Left ventricle myocardium inferior (tissue), 1 donor: ENCODE measurements around the gene ADPRS. TPM values are rescaled to one million over a fixed set of nuclear protein-coding genes. Genes with fewer than 3 reads are reported as not detected.
A peak's percentile ranks its signal among the peaks of the same experiment; 100 is the strongest.

Source experiments
- DNase-seq: peaks from one replicate; pipeline ENCODE4 v3.0.0-alpha.2; 2020
- H3K27ac ChIP-seq: fragments of 200-600 bp; replicated peaks from 2 replicates; pipeline ENCODE4 v1.8.0; 2021
- H3K27me3 ChIP-seq: fragments of 200-600 bp; 2 replicates; pipeline ENCODE4 v1.8.0; 2021; ENCODE audit warnings: low read depth
- H3K36me3 ChIP-seq: fragments of 200-600 bp; 2 replicates; pipeline ENCODE4 v1.8.0; 2021
- H3K4me1 ChIP-seq: fragments of 200-600 bp; 2 replicates; pipeline ENCODE4 v1.8.0; 2021
- H3K4me3 ChIP-seq: fragments of 200-600 bp; 2 replicates; pipeline ENCODE4 v1.8.0; 2021; ENCODE audit warnings: mild to moderate bottlenecking, moderate library complexity
- H3K9me3 ChIP-seq: fragments of 200-600 bp; replicated peaks from 2 replicates; pipeline ENCODE4 v1.8.0; 2021
- intact Hi-C: fragments of 100-400 bp; cut with micrococcal nuclease; formaldehyde crosslinking; loops from one replicate; pipeline ENCODE4 v1.11.0; 2022
- total RNA-seq: library from RNA; stranded (reverse); fragmentation: NEBNext Ultra II Directional; extraction: Animal tissue kit (Norgen Biotek cat#: 25700); gene quantifications from one replicate; pipeline ENCODE4 v1.2.1, GENCODE V29; 2021
- TF ChIP-seq, protein P1 (sequence below): fragments of 200-600 bp; IDR thresholded peaks from 2 replicates; pipeline ENCODE4 v1.8.0; 2021; ENCODE audit warnings: antibody characterized with exemption, mild to moderate bottlenecking, borderline replicate concordance
- donor health status: DM: no; HTN: yes; CAD: no; lungs with severe emphysema.

Gene ADPRS
- total RNA-seq, 1 donor from 2014 or later = 17.8 TPM

DNA sequence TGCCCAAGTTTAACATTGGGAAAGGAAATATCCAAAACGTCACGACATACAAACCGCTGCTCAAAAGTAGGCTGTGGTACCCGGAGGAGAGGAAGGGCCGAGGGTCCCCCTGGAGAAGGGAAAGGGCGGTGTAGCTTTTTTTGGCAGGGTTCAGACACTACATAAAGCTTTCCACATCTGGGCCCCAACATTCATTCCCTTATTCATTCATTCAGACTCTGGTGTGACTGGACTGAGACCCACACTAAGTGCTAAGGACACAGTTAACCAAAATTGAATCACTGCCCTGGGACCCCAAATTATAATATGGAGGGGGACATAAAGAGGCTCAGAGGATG lies 46.6 kb downstream of the ADPRS start:
- peaks cover 68% of the 10 kb centered on the region for H3K4me1 ChIP-seq
- intact Hi-C loops = no loop called here
- H3K4me3 ChIP-seq = no peak overlapping the region
- no peak for DNase-seq
- peak overlapping the region; percentile 72 for H3K27ac ChIP-seq
- H3K27me3 ChIP-seq = no peaks in the 10 kb centered on the region
- no peaks in the 10 kb centered on the region for H3K9me3 ChIP-seq
- TF ChIP-seq, protein P1, sequence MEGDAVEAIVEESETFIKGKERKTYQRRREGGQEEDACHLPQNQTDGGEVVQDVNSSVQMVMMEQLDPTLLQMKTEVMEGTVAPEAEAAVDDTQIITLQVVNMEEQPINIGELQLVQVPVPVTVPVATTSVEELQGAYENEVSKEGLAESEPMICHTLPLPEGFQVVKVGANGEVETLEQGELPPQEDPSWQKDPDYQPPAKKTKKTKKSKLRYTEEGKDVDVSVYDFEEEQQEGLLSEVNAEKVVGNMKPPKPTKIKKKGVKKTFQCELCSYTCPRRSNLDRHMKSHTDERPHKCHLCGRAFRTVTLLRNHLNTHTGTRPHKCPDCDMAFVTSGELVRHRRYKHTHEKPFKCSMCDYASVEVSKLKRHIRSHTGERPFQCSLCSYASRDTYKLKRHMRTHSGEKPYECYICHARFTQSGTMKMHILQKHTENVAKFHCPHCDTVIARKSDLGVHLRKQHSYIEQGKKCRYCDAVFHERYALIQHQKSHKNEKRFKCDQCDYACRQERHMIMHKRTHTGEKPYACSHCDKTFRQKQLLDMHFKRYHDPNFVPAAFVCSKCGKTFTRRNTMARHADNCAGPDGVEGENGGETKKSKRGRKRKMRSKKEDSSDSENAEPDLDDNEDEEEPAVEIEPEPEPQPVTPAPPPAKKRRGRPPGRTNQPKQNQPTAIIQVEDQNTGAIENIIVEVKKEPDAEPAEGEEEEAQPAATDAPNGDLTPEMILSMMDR = no peak
- H3K36me3 ChIP-seq = peaks cover 32% of the 10 kb centered on the region

DNA sequence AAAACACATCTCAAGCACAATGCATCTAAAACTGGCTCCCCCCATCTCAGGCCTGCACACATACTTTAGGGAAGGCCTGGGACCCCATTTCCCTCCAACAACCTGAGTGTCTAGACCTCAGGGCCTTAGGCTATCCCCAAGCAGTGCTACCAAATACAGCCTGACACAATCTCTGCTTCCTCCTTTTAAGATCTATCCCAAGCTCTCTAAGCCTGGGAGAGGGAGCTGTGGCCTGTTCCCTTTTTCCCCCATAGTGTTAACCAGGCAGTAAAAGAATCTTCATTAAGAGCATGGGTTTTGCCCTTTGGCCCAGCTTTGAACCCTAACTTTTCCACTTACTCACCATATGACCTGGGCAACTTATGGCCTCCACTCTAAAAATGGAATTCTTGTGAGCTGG lies 47.1 kb downstream of the ADPRS start:
- Histone ChIP-seq H3K4me3 (no peak overlapping the region), H3K27me3 (no peaks in the 10 kb centered on the region), H3K4me1 (peaks cover 73% of the 10 kb centered on the region), H3K36me3 (peaks cover 32% of the 10 kb centered on the region), H3K9me3 (no peaks in the 10 kb centered on the region), H3K27ac (peak overlapping the region; percentile 72)
- TF ChIP-seq, protein P1 = no peak
- DNase-seq = no peak
- intact Hi-C loops = no loop called here

DNA sequence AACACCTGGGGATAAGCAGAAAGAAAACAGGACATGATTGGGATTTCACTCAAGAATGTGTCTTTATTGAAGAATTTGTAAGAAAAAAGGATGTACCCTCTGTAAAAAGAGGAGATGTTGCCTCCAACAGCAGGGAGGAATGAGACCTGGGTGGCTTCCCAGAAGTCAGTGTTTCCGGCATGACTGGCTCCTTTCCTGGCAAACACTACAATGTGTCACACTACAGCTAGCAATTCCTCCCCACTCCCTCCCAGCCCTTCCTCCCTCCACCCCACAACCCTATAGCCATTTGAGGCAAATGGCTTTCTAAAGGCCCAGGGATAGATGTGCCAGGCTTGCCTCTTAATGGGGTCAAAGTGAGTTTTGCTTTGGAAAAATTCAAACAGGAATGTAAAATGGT lies 47.8 kb downstream of the ADPRS start:
- DNase-seq = no peak
- Histone ChIP-seq H3K27me3 (no peaks in the 10 kb centered on the region), H3K9me3 (no peaks in the 10 kb centered on the region), H3K36me3 (peaks cover 32% of the 10 kb centered on the region), H3K4me3 (no peak overlapping the region), H3K27ac (peak overlapping the region; percentile 72), H3K4me1 (peaks cover 78% of the 10 kb centered on the region)
- TF ChIP-seq, protein P1 = no peak
- intact Hi-C loops = no loop called here

- intact Hi-C loops = no loop called here
- peaks cover 85% of the 10 kb centered on the region for H3K4me1 ChIP-seq
- H3K36me3 ChIP-seq = peaks cover 32% of the 10 kb centered on the region
- H3K27ac ChIP-seq = peak overlapping the region; percentile 72
- TF ChIP-seq, protein P1 = no peak
- no peak overlapping the region for H3K4me3 ChIP-seq
- H3K9me3 ChIP-seq = no peaks in the 10 kb centered on the region
- DNase-seq = no peak
- no peaks in the 10 kb centered on the region for H3K27me3 ChIP-seq
These were observed 48.5 kb downstream of the ADPRS start for GRCh38 chr1:36137226-36137625.

- Histone ChIP-seq H3K27me3 (no peaks in the 10 kb centered on the region), H3K9me3 (no peaks in the 10 kb centered on the region), H3K27ac (no peak overlapping the region), H3K36me3 (peaks cover 32% of the 10 kb centered on the region), H3K4me1 (peaks cover 90% of the 10 kb centered on the region), H3K4me3 (no peak overlapping the region)
- intact Hi-C loops = no loop called here
- TF ChIP-seq, protein P1 = no peak
- no peak for DNase-seq
These were observed 49.1 kb downstream of the ADPRS start for GRCh38 chr1:36137776-36138175.

GRCh38 chr1:36139521-36139920 lies 50.8 kb downstream of the ADPRS start:
- Histone ChIP-seq H3K4me1 (peaks cover 81% of the 10 kb centered on the region), H3K27ac (peak overlapping the region; percentile 21), H3K9me3 (no peaks in the 10 kb centered on the region), H3K36me3 (peaks cover 32% of the 10 kb centered on the region), H3K27me3 (no peaks in the 10 kb centered on the region), H3K4me3 (no peak overlapping the region)
- no peak for DNase-seq
- TF ChIP-seq, protein P1 = no peak
- intact Hi-C loops = no loop called here
